Uterus (tissue), 2 donors: ENCODE results near the gene THAP5.

Source experiments
- CTCF ChIP-seq, 4 experiments: fragments of 200-600 bp in 2 of 4; fragments of 450-650 bp in 2 of 4; sonication (generic) in 2 of 4; IDR thresholded peaks; one replicate each; pipeline ENCODE4 v1.5.1; 2016 to 2019; ENCODE audit warnings: antibody characterized with exemption in 4 of 4, mild to moderate bottlenecking in 2 of 4, moderate library complexity in 1 of 4
- POLR2A ChIP-seq, 2 donors: fragments of 450-650 bp; IDR thresholded peaks; one replicate each; pipeline ENCODE4 v1.6.1; 2016; ENCODE audit warnings: antibody characterized with exemption in 2 of 2, mild to moderate bottlenecking in 1 of 2, moderate library complexity in 1 of 2

- TF ChIP-seq CTCF (IDR thresholded peaks at IDR 0.05) (no peak), POLR2A (IDR thresholded peaks at IDR 0.05) (no peak)
These were observed 48.5 kb upstream of the THAP5 start for GRCh38 chr7:108618056-108618455.
